ENCODE measurements around the gene ISYNA1. TPM values are rescaled to one million over a fixed set of nuclear protein-coding genes. Genes with fewer than 3 reads are reported as not detected.

Gene ISYNA1
- total and polyA plus RNA-seq, 4 donors: 4.7 to 41.9 (median 10.1) TPM

DNA sequence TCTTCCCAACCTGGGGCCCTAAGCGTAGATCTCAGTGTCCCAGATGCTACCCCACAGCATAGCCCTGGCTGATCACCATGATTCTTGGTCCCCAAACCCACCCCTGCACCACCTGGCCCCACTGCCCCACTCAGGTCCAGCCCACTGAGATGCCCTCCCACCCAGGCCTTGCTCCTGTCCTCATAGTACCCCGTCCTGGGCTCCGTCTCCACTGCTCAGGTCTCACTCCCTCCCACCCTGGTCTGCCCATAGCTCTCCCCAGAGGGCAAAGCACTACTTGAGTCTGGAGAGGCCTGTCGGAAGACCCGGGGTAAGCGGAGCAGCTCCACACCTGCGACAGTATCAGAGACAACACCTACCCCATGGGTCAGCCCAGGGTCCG, 35.8 kb upstream of the ISYNA1 start:
- Histone ChIP-seq H3K4me1 (ENCODE audit: control insufficient read depth in 4 of 4, insufficient read depth in 4 of 4, low read length in 3 of 4) (peaks cover 18 to 55% (median 34%) of the 10 kb centered on the region in 4 donors), H3K36me3 (ENCODE audit: control insufficient read depth in 4 of 4, insufficient read depth in 3 of 4, low read depth in 1 of 4, low read length in 3 of 4) (peaks cover 0 to 4% (median 0%) of the 10 kb centered on the region in 4 donors), H3K27ac (ENCODE audit: low read depth in 1 of 2, low read length in 2 of 2) (peak overlapping the region; percentile 54 to 55), H3K9me3 (ENCODE audit: control insufficient read depth in 4 of 4, low read length in 3 of 4) (no peaks in the 10 kb centered on the region), H3K27me3 (ENCODE audit: control insufficient read depth in 4 of 4, insufficient read depth in 4 of 4, low read length in 3 of 4) (no peaks in the 10 kb centered on the region), H3K9ac (ENCODE audit: low read depth in 1 of 2, low read length in 2 of 2) (no peak overlapping the region), H3K4me3 (ENCODE audit: low read depth in 1 of 3, low read length in 3 of 3) (no peak overlapping the region)
- 94% methylated on average over 8 of the region's 8 CpGs for WGBS
- TF ChIP-seq GABPA (IDR thresholded peaks at IDR 0.05 in 1 of 2, conservative IDR thresholded peaks at IDR 0.05 in 1 of 2) (no peak), JUND (IDR thresholded peaks at IDR 0.05) (no peak), FOXA1 (IDR thresholded peaks at IDR 0.05) (no peak), SP1 (IDR thresholded peaks at IDR 0.05) (no peak), RXRA (IDR thresholded peaks at IDR 0.05) (no peak), HNF4A (conservative IDR thresholded peaks at IDR 0.05) (no peak), EGR1 (IDR thresholded peaks at IDR 0.05; ENCODE audit: low read depth in 2 of 2) (no peak), NR2F2 (IDR thresholded peaks at IDR 0.05) (no peak), HNF4G (IDR thresholded peaks at IDR 0.05) (no peak), RAD21 (IDR thresholded peaks at IDR 0.05) (no peak), FOXA2 (IDR thresholded peaks at IDR 0.05) (no peak), YY1 (IDR thresholded peaks at IDR 0.05) (no peak)
- TF ChIP-seq, protein P1, sequence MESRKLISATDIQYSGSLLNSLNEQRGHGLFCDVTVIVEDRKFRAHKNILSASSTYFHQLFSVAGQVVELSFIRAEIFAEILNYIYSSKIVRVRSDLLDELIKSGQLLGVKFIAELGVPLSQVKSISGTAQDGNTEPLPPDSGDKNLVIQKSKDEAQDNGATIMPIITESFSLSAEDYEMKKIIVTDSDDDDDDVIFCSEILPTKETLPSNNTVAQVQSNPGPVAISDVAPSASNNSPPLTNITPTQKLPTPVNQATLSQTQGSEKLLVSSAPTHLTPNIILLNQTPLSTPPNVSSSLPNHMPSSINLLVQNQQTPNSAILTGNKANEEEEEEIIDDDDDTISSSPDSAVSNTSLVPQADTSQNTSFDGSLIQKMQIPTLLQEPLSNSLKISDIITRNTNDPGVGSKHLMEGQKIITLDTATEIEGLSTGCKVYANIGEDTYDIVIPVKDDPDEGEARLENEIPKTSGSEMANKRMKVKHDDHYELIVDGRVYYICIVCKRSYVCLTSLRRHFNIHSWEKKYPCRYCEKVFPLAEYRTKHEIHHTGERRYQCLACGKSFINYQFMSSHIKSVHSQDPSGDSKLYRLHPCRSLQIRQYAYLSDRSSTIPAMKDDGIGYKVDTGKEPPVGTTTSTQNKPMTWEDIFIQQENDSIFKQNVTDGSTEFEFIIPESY (IDR thresholded peaks at IDR 0.05): no peak
- TF ChIP-seq, protein P2, sequence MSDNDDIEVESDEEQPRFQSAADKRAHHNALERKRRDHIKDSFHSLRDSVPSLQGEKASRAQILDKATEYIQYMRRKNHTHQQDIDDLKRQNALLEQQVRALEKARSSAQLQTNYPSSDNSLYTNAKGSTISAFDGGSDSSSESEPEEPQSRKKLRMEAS (IDR thresholded peaks at IDR 0.05): no peak
- TF ChIP-seq, protein P3, sequence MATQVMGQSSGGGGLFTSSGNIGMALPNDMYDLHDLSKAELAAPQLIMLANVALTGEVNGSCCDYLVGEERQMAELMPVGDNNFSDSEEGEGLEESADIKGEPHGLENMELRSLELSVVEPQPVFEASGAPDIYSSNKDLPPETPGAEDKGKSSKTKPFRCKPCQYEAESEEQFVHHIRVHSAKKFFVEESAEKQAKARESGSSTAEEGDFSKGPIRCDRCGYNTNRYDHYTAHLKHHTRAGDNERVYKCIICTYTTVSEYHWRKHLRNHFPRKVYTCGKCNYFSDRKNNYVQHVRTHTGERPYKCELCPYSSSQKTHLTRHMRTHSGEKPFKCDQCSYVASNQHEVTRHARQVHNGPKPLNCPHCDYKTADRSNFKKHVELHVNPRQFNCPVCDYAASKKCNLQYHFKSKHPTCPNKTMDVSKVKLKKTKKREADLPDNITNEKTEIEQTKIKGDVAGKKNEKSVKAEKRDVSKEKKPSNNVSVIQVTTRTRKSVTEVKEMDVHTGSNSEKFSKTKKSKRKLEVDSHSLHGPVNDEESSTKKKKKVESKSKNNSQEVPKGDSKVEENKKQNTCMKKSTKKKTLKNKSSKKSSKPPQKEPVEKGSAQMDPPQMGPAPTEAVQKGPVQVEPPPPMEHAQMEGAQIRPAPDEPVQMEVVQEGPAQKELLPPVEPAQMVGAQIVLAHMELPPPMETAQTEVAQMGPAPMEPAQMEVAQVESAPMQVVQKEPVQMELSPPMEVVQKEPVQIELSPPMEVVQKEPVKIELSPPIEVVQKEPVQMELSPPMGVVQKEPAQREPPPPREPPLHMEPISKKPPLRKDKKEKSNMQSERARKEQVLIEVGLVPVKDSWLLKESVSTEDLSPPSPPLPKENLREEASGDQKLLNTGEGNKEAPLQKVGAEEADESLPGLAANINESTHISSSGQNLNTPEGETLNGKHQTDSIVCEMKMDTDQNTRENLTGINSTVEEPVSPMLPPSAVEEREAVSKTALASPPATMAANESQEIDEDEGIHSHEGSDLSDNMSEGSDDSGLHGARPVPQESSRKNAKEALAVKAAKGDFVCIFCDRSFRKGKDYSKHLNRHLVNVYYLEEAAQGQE (IDR thresholded peaks at IDR 0.05): no peak
- TF ChIP-seq, protein P4, sequence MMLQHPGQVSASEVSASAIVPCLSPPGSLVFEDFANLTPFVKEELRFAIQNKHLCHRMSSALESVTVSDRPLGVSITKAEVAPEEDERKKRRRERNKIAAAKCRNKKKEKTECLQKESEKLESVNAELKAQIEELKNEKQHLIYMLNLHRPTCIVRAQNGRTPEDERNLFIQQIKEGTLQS (IDR thresholded peaks at IDR 0.05): no peak
- TF ChIP-seq, protein P5, sequence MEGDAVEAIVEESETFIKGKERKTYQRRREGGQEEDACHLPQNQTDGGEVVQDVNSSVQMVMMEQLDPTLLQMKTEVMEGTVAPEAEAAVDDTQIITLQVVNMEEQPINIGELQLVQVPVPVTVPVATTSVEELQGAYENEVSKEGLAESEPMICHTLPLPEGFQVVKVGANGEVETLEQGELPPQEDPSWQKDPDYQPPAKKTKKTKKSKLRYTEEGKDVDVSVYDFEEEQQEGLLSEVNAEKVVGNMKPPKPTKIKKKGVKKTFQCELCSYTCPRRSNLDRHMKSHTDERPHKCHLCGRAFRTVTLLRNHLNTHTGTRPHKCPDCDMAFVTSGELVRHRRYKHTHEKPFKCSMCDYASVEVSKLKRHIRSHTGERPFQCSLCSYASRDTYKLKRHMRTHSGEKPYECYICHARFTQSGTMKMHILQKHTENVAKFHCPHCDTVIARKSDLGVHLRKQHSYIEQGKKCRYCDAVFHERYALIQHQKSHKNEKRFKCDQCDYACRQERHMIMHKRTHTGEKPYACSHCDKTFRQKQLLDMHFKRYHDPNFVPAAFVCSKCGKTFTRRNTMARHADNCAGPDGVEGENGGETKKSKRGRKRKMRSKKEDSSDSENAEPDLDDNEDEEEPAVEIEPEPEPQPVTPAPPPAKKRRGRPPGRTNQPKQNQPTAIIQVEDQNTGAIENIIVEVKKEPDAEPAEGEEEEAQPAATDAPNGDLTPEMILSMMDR (IDR thresholded peaks at IDR 0.05; ENCODE audit: low read depth, low read length, missing input control): no peak
- DNase-seq (ENCODE audit: low spot score): no peak

Measured in liver (tissue), 9 donors.